ENCODE results near the gene NELFB. TPM values are rescaled to one million over a fixed set of nuclear protein-coding genes. Genes with fewer than 3 reads are reported as not detected.

Gene NELFB
- total RNA-seq, 1 experiment from 2014 or later, result 72.6 TPM

GRCh38 chr9:137266162-137266527, 11.0 kb downstream of the NELFB start:
- CTCF ChIA-PET, result no interaction called here
- Histone ChIP-seq H3K4me3 (ENCODE audit: low read depth, low read length, poor library complexity, severe bottlenecking) (no peak overlapping the region), H3K27ac (ENCODE audit: low read depth, low read length, poor library complexity, severe bottlenecking) (no peak overlapping the region), H3K4me1 (ENCODE audit: insufficient read depth, low read length, poor library complexity, severe bottlenecking) (no peaks in the 10 kb centered on the region), H3K9me3 (ENCODE audit: low read depth, low read length, poor library complexity, severe bottlenecking) (no peaks in the 10 kb centered on the region), H3K27me3 (replicated peaks; ENCODE audit: insufficient read depth, low read depth, low read length, poor library complexity) (no peaks in the 10 kb centered on the region), H3K36me3 (ENCODE audit: insufficient read depth, low read length, poor library complexity, severe bottlenecking) (peaks cover 30% of the 10 kb centered on the region)
- no TSS peak for BruUV-seq (replicated peaks)
- no peak for TF ChIP-seq EZH2 (IDR thresholded peaks at IDR 0.05; ENCODE audit: borderline replicate concordance, low read depth, low read length, poor library complexity, severe bottlenecking)
- TF ChIP-seq CTCF (conservative IDR thresholded peaks at IDR 0.05; ENCODE audit: low read depth, low read length), result no peak
- POLR2A ChIA-PET (ENCODE audit: low non-redundant PET), result interaction anchor here (0.6 kb wide), 1 partner anchor 30 kb away, joined by 3 read pairs; no protein-coding TSS in a partner anchor
- no peak for DNase-seq (ENCODE audit: low spot score)
- intact Hi-C loops (cut with micrococcal nuclease; ENCODE audit: unreplicated experiment), result no loop called here

- no TSS peak for BruUV-seq (replicated peaks)
- TF ChIP-seq CTCF (conservative IDR thresholded peaks at IDR 0.05; ENCODE audit: low read depth, low read length), result no peak
- TF ChIP-seq EZH2 (IDR thresholded peaks at IDR 0.05; ENCODE audit: borderline replicate concordance, low read depth, low read length, poor library complexity, severe bottlenecking), result no peak
- Histone ChIP-seq H3K4me3 (ENCODE audit: low read depth, low read length, poor library complexity, severe bottlenecking) (no peak overlapping the region), H3K9me3 (ENCODE audit: low read depth, low read length, poor library complexity, severe bottlenecking) (no peaks in the 10 kb centered on the region), H3K27ac (ENCODE audit: low read depth, low read length, poor library complexity, severe bottlenecking) (no peak overlapping the region), H3K36me3 (ENCODE audit: insufficient read depth, low read length, poor library complexity, severe bottlenecking) (peaks cover 30% of the 10 kb centered on the region), H3K4me1 (ENCODE audit: insufficient read depth, low read length, poor library complexity, severe bottlenecking) (no peaks in the 10 kb centered on the region), H3K27me3 (replicated peaks; ENCODE audit: insufficient read depth, low read depth, low read length, poor library complexity) (no peaks in the 10 kb centered on the region)
- DNase-seq (ENCODE audit: low spot score), result no peak
- POLR2A ChIA-PET (ENCODE audit: low non-redundant PET), result no interaction called here
- CTCF ChIA-PET, result no interaction called here
- intact Hi-C loops (cut with micrococcal nuclease; ENCODE audit: unreplicated experiment), result no loop called here
Observed at GRCh38 chr9:137266585-137267453, 11.7 kb downstream of the NELFB start.

- Histone ChIP-seq H3K27ac (ENCODE audit: low read depth, low read length, poor library complexity, severe bottlenecking) (peak overlapping the region; percentile 16), H3K9me3 (ENCODE audit: low read depth, low read length, poor library complexity, severe bottlenecking) (no peaks in the 10 kb centered on the region), H3K27me3 (replicated peaks; ENCODE audit: insufficient read depth, low read depth, low read length, poor library complexity) (no peaks in the 10 kb centered on the region), H3K4me3 (ENCODE audit: low read depth, low read length, poor library complexity, severe bottlenecking) (no peak overlapping the region), H3K4me1 (ENCODE audit: insufficient read depth, low read length, poor library complexity, severe bottlenecking) (no peaks in the 10 kb centered on the region), H3K36me3 (ENCODE audit: insufficient read depth, low read length, poor library complexity, severe bottlenecking) (peaks cover 38% of the 10 kb centered on the region)
- no TSS peak for BruUV-seq (replicated peaks)
- CTCF ChIA-PET, result no interaction called here
- intact Hi-C loops (cut with micrococcal nuclease; ENCODE audit: unreplicated experiment), result no loop called here
- POLR2A ChIA-PET (ENCODE audit: low non-redundant PET), result no interaction called here
- DNase-seq (ENCODE audit: low spot score), result no peak
- no peak for TF ChIP-seq EZH2 (IDR thresholded peaks at IDR 0.05; ENCODE audit: borderline replicate concordance, low read depth, low read length, poor library complexity, severe bottlenecking)
- no peak for TF ChIP-seq CTCF (conservative IDR thresholded peaks at IDR 0.05; ENCODE audit: low read depth, low read length)
Observed at GRCh38 chr9:137267933-137268355, 12.8 kb downstream of the NELFB start.
